ENCODE results near the gene IL22RA2.
A peak's percentile ranks its signal among the peaks of the same experiment; 100 is the strongest.

The IL22RA2 gene

GRCh38 chr6:137167702-137168377, 5.6 kb downstream of the IL22RA2 start:
- DNase-seq (ENCODE audit: low read depth in 2 of 2): no peak

GRCh38 chr6:137166247-137167098, 7.0 kb downstream of the IL22RA2 start:
- no peak for DNase-seq (ENCODE audit: low read depth in 2 of 2)

- peak in 1 of 2 donors; percentile 1 for DNase-seq (ENCODE audit: low read depth in 2 of 2)
Measured at GRCh38 chr6:137165375-137166246, 7.8 kb downstream of the IL22RA2 start.

GRCh38 chr6:137163732-137164318, 9.6 kb downstream of the IL22RA2 start:
- DNase-seq (ENCODE audit: low read depth in 2 of 2): no peak

- DNase-seq (ENCODE audit: low read depth in 2 of 2): no peak
Measured at GRCh38 chr6:137162692-137163306, 10.6 kb downstream of the IL22RA2 start.

GRCh38 chr6:137161949-137162348, 11.5 kb downstream of the IL22RA2 start:
- DNase-seq (ENCODE audit: low read depth in 2 of 2): no peak

GRCh38 chr6:137160763-137161162, 12.7 kb downstream of the IL22RA2 start:
- DNase-seq (ENCODE audit: low read depth in 2 of 2): no peak

- no peak for DNase-seq (ENCODE audit: low read depth in 2 of 2)
Measured at GRCh38 chr6:137159912-137160311, 13.5 kb downstream of the IL22RA2 start.

GRCh38 chr6:137157601-137158000, 15.8 kb downstream of the IL22RA2 start:
- no peak for DNase-seq (ENCODE audit: low read depth in 2 of 2)

- no peak for DNase-seq (ENCODE audit: low read depth in 2 of 2)
Measured at GRCh38 chr6:137156650-137157049, 16.8 kb downstream of the IL22RA2 start.

- DNase-seq (ENCODE audit: low read depth in 2 of 2): no peak
Measured at GRCh38 chr6:137155830-137156229, 17.6 kb downstream of the IL22RA2 start.

GRCh38 chr6:137150072-137150471, 23.4 kb downstream of the IL22RA2 start:
- DNase-seq (ENCODE audit: low read depth in 2 of 2): no peak

- no peak for DNase-seq (ENCODE audit: low read depth in 2 of 2)
Measured at GRCh38 chr6:137149035-137149393, 24.4 kb downstream of the IL22RA2 start.

GRCh38 chr6:137148306-137149034, 25.0 kb downstream of the IL22RA2 start:
- no peak for DNase-seq (ENCODE audit: low read depth in 2 of 2)

GRCh38 chr6:137147195-137147594, 26.2 kb downstream of the IL22RA2 start:
- DNase-seq (ENCODE audit: low read depth in 2 of 2): no peak

GRCh38 chr6:137146206-137146605, 27.2 kb downstream of the IL22RA2 start:
- no peak for DNase-seq (ENCODE audit: low read depth in 2 of 2)

GRCh38 chr6:137145421-137145820, 28.0 kb downstream of the IL22RA2 start:
- no peak for DNase-seq (ENCODE audit: low read depth in 2 of 2)

GRCh38 chr6:137136065-137136464, 37.4 kb downstream of the IL22RA2 start:
- no peak for DNase-seq (ENCODE audit: low read depth in 2 of 2)

- no peak for DNase-seq (ENCODE audit: low read depth in 2 of 2)
Measured at GRCh38 chr6:137134483-137134882, 39.0 kb downstream of the IL22RA2 start.

- no peak for DNase-seq (ENCODE audit: low read depth in 2 of 2)
Measured at GRCh38 chr6:137133122-137133521, 40.3 kb downstream of the IL22RA2 start.
